GM19099 (cell line): ENCODE results near the gene OSBPL5.

ENCODE experiments used
- POLR2A ChIP-seq: IDR thresholded peaks from 3 replicates; pipeline ENCODE4 v1.6.1; 2011; ENCODE audit warnings: low read depth; ENCODE audit not compliant: insufficient read length; ENCODE audit errors: extremely low read depth

The OSBPL5 gene

GRCh38 chr11:3201112-3201581 lies 36.0 kb upstream of the OSBPL5 start:
- TF ChIP-seq POLR2A: no peak

- TF ChIP-seq POLR2A: no peak
Observed at GRCh38 chr11:3200388-3201111, 35.4 kb upstream of the OSBPL5 start.

- no peak for TF ChIP-seq POLR2A
Observed at GRCh38 chr11:3199537-3200295, 34.6 kb upstream of the OSBPL5 start.

- no peak for TF ChIP-seq POLR2A
Observed at GRCh38 chr11:3198815-3199214, 33.7 kb upstream of the OSBPL5 start.

DNA sequence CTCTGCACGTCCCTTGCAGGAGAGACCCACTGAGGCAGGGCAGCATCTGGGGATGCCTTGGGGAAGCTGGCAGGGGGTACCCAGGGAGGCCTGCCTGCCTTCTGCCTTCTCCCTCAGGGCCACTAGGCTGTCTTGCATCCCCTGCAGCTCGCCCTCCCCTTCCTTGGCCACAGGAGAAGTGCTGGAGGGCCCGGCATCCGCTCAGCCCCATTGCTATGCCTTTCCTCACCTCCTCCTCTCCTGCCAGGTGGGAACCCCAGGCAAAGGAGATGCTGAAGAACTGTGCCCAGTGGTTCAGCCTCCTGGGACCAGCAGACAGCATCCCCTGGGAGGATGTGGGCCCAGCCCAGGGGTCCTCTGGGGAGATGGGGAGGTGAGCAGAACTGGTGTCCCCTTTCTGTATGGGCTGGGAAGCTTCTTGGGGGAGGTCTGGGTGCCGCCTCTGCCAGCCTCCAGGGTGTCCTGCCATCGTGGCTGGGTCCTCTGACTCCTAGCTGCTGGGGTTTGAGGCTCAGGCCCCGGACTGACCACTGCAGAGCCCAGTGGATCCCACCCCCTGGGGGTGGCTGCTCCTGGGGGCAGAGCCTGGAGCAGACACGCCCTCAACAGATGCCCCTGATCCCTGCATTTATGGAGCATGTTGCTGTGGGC lies 32.9 kb upstream of the OSBPL5 start:
- TF ChIP-seq POLR2A: no peak

DNA sequence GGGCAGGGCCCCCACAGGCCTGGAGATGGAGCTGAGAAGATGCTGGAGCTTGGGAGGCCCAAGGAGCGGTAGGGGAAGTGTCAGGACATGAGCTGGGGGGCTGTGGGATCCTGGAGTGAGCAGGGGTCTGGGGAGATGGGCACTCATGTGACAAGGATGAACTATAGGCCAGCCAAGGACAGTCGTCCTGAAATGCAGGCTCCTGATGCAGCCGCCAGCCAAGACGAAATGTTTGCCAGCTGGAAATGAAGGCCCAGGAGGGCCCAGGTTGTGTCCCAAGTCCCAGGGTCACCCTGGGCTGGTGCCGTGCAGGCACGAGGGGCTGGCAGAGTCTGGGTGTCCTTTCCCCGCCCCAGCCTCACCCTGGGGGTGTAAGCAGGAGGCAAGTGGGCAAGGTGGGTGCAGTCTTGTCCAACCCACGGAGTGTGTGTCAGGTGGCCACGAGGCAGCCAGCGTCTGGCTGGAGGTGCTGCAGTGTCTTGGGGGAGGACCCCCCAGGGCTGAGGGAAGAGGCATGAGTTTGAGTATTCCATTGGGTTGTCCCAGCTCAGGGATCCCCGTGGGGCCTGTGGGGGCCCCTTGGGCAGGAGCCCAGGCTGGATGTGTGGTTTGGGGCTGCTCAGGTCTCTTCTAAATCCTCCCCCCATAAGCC lies 32.1 kb upstream of the OSBPL5 start:
- no peak for TF ChIP-seq POLR2A

- no peak for TF ChIP-seq POLR2A
Observed at GRCh38 chr11:3196161-3197043, 31.3 kb upstream of the OSBPL5 start.

DNA sequence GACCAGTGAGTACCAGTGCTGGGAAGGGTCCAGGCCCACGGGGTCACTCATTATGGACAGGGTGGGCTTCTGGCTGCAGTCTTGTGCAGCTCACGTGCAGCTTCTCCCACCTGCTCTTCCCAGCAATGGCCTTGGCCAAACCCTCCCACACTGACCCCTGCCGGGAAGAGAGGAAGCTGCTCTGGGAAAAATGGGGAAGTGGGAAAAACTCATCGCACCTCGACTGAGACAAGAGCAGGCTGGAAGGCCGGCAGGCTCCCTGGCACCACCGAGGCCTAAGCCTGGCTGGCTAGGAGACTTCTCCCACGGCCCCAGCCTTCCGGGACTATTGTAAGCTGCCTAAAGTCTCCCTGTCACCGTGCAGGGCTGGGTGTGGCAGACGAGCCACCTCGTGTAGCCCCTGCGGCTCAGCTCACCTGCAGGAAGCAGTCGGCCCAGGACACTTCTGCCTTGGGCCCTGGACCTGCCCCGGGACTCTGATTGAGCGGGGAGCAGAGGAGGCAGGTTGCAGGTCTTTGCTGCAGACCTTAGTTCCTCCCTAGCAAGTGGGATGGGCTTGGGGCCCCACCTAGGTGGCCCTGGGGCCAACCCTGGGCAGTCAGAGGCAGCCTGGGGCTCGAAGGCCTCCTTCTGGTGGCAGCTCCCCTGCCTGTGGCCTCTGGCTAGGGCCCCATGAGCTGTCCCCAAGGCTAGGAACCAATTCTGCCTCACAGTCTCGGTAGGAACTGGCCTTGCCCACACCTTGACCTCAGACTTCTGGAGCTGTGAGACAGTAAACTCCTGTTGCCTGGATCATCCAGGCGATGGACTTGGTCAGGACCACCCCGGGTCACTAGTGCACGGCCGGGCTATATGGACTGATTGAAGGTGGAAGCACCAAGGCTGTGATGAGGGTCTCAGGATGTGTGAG lies 30.4 kb upstream of the OSBPL5 start:
- TF ChIP-seq POLR2A: no peak

DNA sequence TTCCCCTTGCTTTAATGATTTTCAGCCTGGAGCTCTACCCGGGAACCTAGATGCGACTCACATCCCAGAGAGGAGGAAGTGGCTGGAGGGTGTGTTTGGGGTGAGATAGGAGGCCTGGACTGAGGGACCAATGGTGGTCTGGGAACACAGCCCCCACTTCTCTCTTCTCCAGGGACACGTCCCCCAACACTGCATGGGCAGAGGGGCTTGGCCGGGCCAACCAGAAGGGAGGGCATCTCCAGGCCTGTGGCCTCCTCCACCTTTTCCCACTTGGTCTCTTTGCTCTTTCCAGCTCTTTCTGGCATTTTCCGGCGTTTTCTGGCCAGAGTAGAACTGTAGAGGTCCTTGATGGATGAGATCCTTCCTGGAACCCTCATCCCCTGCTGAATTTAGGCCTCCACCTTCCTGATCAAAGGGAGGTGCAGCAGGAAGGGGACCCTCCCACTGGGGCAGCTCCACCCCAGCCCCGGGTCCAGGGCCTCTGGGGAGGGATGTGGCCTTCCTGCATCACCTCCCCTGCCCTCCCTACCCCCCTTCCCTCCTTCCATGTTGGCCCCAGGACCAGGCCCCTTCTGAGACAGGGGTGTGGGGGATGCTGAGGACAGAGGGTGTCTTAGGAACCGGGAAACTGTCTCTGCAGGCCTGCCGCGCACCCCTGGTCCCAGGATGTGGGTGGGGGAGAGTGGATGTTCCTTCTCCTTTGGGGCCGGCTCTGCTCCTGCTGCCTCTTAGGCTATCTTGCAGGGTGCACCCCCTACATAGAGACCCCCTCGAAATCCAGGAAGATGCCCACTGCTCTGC lies 29.1 kb upstream of the OSBPL5 start:
- TF ChIP-seq POLR2A: no peak

GRCh38 chr11:3193373-3194015 lies 28.4 kb upstream of the OSBPL5 start:
- no peak for TF ChIP-seq POLR2A

DNA sequence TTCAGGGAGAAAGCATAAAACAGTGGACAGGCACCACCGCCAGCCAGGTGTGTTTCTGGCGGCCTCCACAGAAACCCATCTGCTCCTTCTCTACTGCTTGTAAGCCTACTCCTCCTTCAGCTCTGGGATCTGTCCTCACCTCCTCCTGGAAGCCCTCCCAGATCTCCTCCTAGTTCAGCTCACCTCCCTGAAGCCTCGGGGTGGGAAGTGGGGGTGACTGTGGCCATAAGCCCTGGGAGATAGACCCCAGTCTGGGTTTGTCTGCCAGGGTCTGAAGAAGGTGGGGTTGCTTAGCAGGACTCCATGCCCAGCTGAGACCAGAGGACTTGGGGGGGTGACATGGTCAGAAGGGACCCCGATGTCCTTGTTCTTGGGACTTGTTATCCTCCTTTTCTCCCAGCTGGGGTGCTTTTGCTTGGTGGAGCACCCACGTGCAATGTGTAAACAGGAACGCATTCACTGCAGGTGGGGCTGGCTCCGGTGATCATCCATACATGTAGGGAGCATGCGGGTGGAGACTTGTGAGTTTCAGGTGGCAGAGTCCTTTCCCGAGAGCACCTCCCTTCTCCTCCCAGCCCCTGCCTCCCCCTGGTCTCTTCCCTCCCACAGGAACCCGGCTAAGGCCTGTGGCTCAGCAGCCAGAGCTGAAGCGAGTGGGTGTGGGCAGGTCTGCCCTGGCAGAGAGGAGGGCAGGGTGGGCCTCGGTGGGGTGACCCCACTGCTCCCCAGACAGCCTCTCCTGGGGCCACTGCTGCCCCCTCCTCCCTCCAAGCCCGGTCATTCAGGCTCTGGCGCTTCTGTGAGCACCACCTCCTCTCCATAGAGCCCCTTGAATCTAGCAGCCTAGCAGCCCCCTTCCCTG lies 27.6 kb upstream of the OSBPL5 start:
- TF ChIP-seq POLR2A: no peak
